Measurements from ENCODE around the gene SLC15A5. TPM values are rescaled to one million over a fixed set of nuclear protein-coding genes. Genes with fewer than 3 reads are reported as not detected.

The SLC15A5 gene
- total and polyA plus RNA-seq, 2 of the 8 experiments (the other 6 are each of a cell fraction or from before 2014, with no cell fraction given): not detected

DNA sequence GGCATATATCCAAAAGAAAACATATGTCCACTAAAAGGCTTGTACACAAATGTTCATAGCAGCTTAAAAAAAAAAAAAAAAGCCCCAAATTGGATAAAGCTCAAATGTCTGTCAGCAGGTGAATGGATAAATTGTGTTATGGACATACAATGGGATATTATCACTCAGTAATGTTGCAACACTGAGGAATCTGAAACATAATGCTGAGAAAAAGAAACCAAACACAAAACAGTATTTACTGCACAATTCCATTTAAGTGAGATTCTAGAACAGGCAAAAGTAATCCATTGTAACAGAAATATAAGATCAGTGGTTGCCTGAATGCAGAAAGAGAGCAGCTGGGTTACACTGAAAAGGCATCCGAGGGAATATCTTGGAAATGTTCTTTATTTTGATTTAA lies 117.9 kb downstream of the SLC15A5 start (continued):
- TF ChIP-seq SIRT6 (IDR thresholded peaks at IDR 0.05; ENCODE audit: low read length): no peak
- no peak for TF ChIP-seq RAD21 (IDR thresholded peaks at IDR 0.05 in 1 of 2, conservative IDR thresholded peaks at IDR 0.05 in 1 of 2; ENCODE audit: low read depth in 2 of 2, low read length in 2 of 2)
- TF ChIP-seq RBBP5 (IDR thresholded peaks at IDR 0.05; ENCODE audit: borderline replicate concordance, low read depth, low read length): no peak
- no peak for TF ChIP-seq TCF12 (IDR thresholded peaks at IDR 0.05; ENCODE audit: low read depth, low read length)

Measured in H1 (cell line).